PC-3 (cell line): ENCODE results near the gene TTC8. TPM values are rescaled to one million over a fixed set of nuclear protein-coding genes. Genes with fewer than 3 reads are reported as not detected.

ENCODE experiments used
- ATAC-seq: fragments of 200-7000 bp; cut with Tn5 transposase; 2 replicates; pipeline ENCODE4 v1.9.1; 2020; ENCODE audit warnings: mild to moderate bottlenecking, moderate library complexity
- BruUV-seq: library from RNA; stranded (reverse); fragments of 400-500 nt; replicated peaks from 2 replicates; lab custom pipeline; 2021; lab: Mats Ljungman, UMichigan
- CTCF ChIA-PET: fragments of 300-600 bp; sonication (Branson Sonifier 250); formaldehyde crosslinking; loops from one replicate; lab custom pipeline; 2022; ENCODE audit warnings: antibody characterized with exemption; lab: Charles Lee
- POLR2A ChIA-PET: fragments of 300-600 bp; sonication (Branson Sonifier 250); formaldehyde crosslinking; loops from one replicate; lab custom pipeline; 2022; ENCODE audit warnings: antibody characterized with exemption; ENCODE audit not compliant: unreplicated experiment; lab: Charles Lee
- DNase-seq: peaks from one replicate; pipeline ENCODE4 v3.0.0-alpha.2; 2015
- H2AFZ ChIP-seq: fragments of 300-600 bp; sonication (generic); 2 replicates; pipeline ENCODE4 v1.6.0; 2016; ENCODE audit warnings: antibody characterized with exemption, low read length
- H3F3A ChIP-seq: fragments of 300-600 bp; sonication (generic); one replicate; pipeline ENCODE4 v1.6.0; 2017; ENCODE audit warnings: antibody characterized with exemption, low read length, control low read depth, mild to moderate bottlenecking; ENCODE audit not compliant: unreplicated experiment
- H3K27ac ChIP-seq: fragments of 300-600 bp; sonication (generic); 2 replicates; pipeline ENCODE4 v1.5.1; 2016; ENCODE audit warnings: mild to moderate bottlenecking, low read length
- H3K27me3 ChIP-seq: fragments of 300-600 bp; sonication (generic); 2 replicates; pipeline ENCODE4 v1.6.1; 2016; ENCODE audit warnings: low read length, mixed read lengths
- H3K36me3 ChIP-seq: fragments of 300-600 bp; sonication (generic); 2 replicates; pipeline ENCODE4 v1.6.1; 2016; ENCODE audit warnings: low read depth, mixed run types, low read length, mixed read lengths
- H3K4me1 ChIP-seq: fragments of 300-600 bp; sonication (generic); 2 replicates; pipeline ENCODE4 v1.5.1; 2016; ENCODE audit warnings: low read length; ENCODE audit not compliant: insufficient read depth
- H3K4me2 ChIP-seq: fragments of 300-600 bp; sonication (generic); 2 replicates; pipeline ENCODE4 v1.6.0; 2016; ENCODE audit warnings: low read length
- H3K4me3 ChIP-seq: fragments of 300-600 bp; sonication (generic); 2 replicates; pipeline ENCODE4 v1.5.1; 2016; ENCODE audit warnings: mild to moderate bottlenecking, low read length, mixed read lengths
- H3K79me2 ChIP-seq: fragments of 300-600 bp; sonication (generic); 2 replicates; pipeline ENCODE4 v1.6.1; 2017; ENCODE audit warnings: low read length, mixed read lengths
- H3K9ac ChIP-seq: fragments of 300-600 bp; sonication (generic); 2 replicates; pipeline ENCODE4 v1.6.0; 2016; ENCODE audit warnings: mild to moderate bottlenecking, low read length
- H3K9me2 ChIP-seq: fragments of 300-600 bp; sonication (generic); replicated peaks from 2 replicates; pipeline ENCODE4 v1.6.1; 2016; ENCODE audit warnings: mixed run types, low read length, mixed read lengths
- H3K9me3 ChIP-seq: fragments of 300-600 bp; sonication (generic); 2 replicates; pipeline ENCODE4 v1.6.1; 2016; ENCODE audit warnings: low read length, mixed read lengths
- H4K20me1 ChIP-seq: fragments of 300-600 bp; sonication (generic); 2 replicates; pipeline ENCODE4 v1.6.1; 2016; ENCODE audit warnings: low read length, mixed read lengths
- CTCF ChIP-seq: fragments of 300-600 bp; sonication (generic); conservative IDR thresholded peaks from 2 replicates; pipeline ENCODE4 v1.5.1; 2017; ENCODE audit warnings: antibody characterized with exemption, low read depth, mild to moderate bottlenecking, low read length
- EZH2 ChIP-seq: fragments of 300-600 bp; sonication (generic); IDR thresholded peaks from one replicate; pipeline ENCODE4 v1.6.1; 2017; ENCODE audit warnings: antibody characterized with exemption, mild to moderate bottlenecking, low read length; ENCODE audit not compliant: unreplicated experiment
- EZH2phosphoT487 ChIP-seq: fragments of 300-600 bp; sonication (generic); IDR thresholded peaks from 2 replicates; pipeline ENCODE4 v1.6.1; 2018; ENCODE audit warnings: mild to moderate bottlenecking, antibody characterized with exemption, low read length, borderline replicate concordance
- intact Hi-C: fragments of 100-400 bp; cut with micrococcal nuclease; formaldehyde crosslinking; loops from 2 replicates; pipeline ENCODE4 v1.9.0; 2023
- total RNA-seq: library from RNA; depleted of rRNA; stranded (reverse); fragments of >200 nt; gene quantifications from 2 replicates; pipeline ENCODE4 v1.2.3, GENCODE V29; 2014

Gene TTC8
- total RNA-seq, 1 experiment from 2014 or later: 24.8 TPM

DNA sequence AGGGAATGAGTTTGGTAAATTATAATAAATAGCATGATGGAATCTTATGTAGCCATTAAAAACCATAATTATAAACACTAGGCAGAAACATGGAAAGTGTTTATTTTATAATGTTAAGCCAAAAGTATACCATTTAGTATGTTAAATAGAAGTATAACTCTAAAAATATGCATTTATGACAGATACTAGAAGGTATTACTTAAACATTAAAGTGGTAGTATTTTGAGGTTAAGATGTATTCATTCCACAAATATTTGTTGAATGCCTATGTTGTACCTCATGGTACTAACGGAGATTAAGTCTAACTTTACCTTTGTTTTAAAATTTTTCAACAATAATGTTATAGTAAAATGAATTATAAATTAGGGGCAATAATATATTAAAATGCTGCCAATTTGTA, 24.1 kb downstream of the TTC8 start:
- Histone ChIP-seq H3K9ac (no peak overlapping the region), H2AFZ (no peak overlapping the region), H3K4me3 (no peak overlapping the region), H3K36me3 (no peaks in the 10 kb centered on the region), H3F3A (no peaks in the 10 kb centered on the region), H3K4me2 (peak overlapping the region; percentile 36), H3K9me3 (no peaks in the 10 kb centered on the region), H3K27me3 (no peaks in the 10 kb centered on the region), H3K79me2 (no peaks in the 10 kb centered on the region), H4K20me1 (no peaks in the 10 kb centered on the region), H3K4me1 (peaks cover 11% of the 10 kb centered on the region), H3K9me2 (no peaks in the 10 kb centered on the region), H3K27ac (no peak overlapping the region)
- intact Hi-C loops: no loop called here
- no TSS peak for BruUV-seq
- peak; percentile 78 for ATAC-seq
- POLR2A ChIA-PET: no interaction called here
- no peak for TF ChIP-seq EZH2phosphoT487
- TF ChIP-seq CTCF: no peak
- TF ChIP-seq EZH2: no peak
- CTCF ChIA-PET: no interaction called here
- DNase-seq: peak; percentile 52

- no peaks in the 10 kb centered on the region for H3K9me2 ChIP-seq
- CTCF ChIA-PET: no interaction called here
- H3K9ac ChIP-seq: no peak overlapping the region
- peaks cover 11% of the 10 kb centered on the region for H3K4me1 ChIP-seq
- no peaks in the 10 kb centered on the region for H3K27me3 ChIP-seq
- no peaks in the 10 kb centered on the region for H3K79me2 ChIP-seq
- intact Hi-C loops: no loop called here
- POLR2A ChIA-PET: no interaction called here
- peaks cover 3% of the 10 kb centered on the region; the same call in 1 of the 2 replicates for H3K36me3 ChIP-seq
- no peak overlapping the region for H3K27ac ChIP-seq
- no peaks in the 10 kb centered on the region for H3K9me3 ChIP-seq
- H3K4me2 ChIP-seq: no peak overlapping the region
- no peak overlapping the region for H2AFZ ChIP-seq
- TF ChIP-seq CTCF (no peak), EZH2phosphoT487 (no peak), EZH2 (no peak)
- BruUV-seq: no TSS peak
- ATAC-seq (no peak), DNase-seq (no peak)
- H3K4me3 ChIP-seq: no peak overlapping the region
- no peaks in the 10 kb centered on the region for H3F3A ChIP-seq
- no peaks in the 10 kb centered on the region for H4K20me1 ChIP-seq
Measured at GRCh38 chr14:88849716-88850115, 25.3 kb downstream of the TTC8 start.

GRCh38 chr14:88851587-88851986, 27.1 kb downstream of the TTC8 start:
- no peaks in the 10 kb centered on the region for H3K9me3 ChIP-seq
- no peaks in the 10 kb centered on the region for H4K20me1 ChIP-seq
- ATAC-seq: no peak
- H3K4me1 ChIP-seq: peaks cover 11% of the 10 kb centered on the region
- no TSS peak for BruUV-seq
- H3K9me2 ChIP-seq: no peaks in the 10 kb centered on the region
- H3K9ac ChIP-seq: no peak overlapping the region
- no peak for DNase-seq
- no peak overlapping the region for H2AFZ ChIP-seq
- intact Hi-C loops: no loop called here
- H3K36me3 ChIP-seq: peaks cover 3% of the 10 kb centered on the region; the same call in 1 of the 2 replicates
- H3K27me3 ChIP-seq: no peaks in the 10 kb centered on the region
- H3K27ac ChIP-seq: no peak overlapping the region
- no peak overlapping the region for H3K4me3 ChIP-seq
- POLR2A ChIA-PET: no interaction called here
- H3K79me2 ChIP-seq: no peaks in the 10 kb centered on the region
- H3F3A ChIP-seq: no peaks in the 10 kb centered on the region
- H3K4me2 ChIP-seq: no peak overlapping the region
- CTCF ChIA-PET: no interaction called here
- TF ChIP-seq EZH2 (no peak), EZH2phosphoT487 (no peak), CTCF (no peak)
